Lower leg skin (tissue), 3 donors: ENCODE data around the gene GRIN3A.

Experiments
- CTCF ChIP-seq, 3 donors: fragments of 450-650 bp; IDR thresholded peaks; one replicate each; pipeline ENCODE4 v1.5.1; 2016; ENCODE audit warnings: antibody characterized with exemption in 3 of 3, mild to moderate bottlenecking in 3 of 3, moderate library complexity in 2 of 3
- POLR2A ChIP-seq, 2 donors: fragments of 450-650 bp; IDR thresholded peaks; one replicate each; pipeline ENCODE4 v1.6.1; 2016 to 2017; ENCODE audit warnings: antibody characterized with exemption in 2 of 2, mild to moderate bottlenecking in 1 of 2, moderate library complexity in 1 of 2

- TF ChIP-seq CTCF (IDR thresholded peaks at IDR 0.05) (no peak), POLR2A (IDR thresholded peaks at IDR 0.05) (no peak)
These were observed 49.4 kb upstream of the GRIN3A start for GRCh38 chr9:101787891-101788290.
